Tongue (tissue), 2 donors: ENCODE data around the gene PYROXD2. TPM values are rescaled to one million over a fixed set of nuclear protein-coding genes. Genes with fewer than 3 reads are reported as not detected.

Experiments used
- small RNA-seq: library from RNA; depleted of rRNA; stranded (forward); fragments of <200 nt; gene quantifications from one replicate; pipeline ENCODE3, GENCODE V24; 2014; ENCODE audit warnings: low replicate concordance
- total RNA-seq: library from RNA; depleted of rRNA; stranded (reverse); fragments of >200 nt; gene quantifications from one replicate; pipeline ENCODE4 v1.2.3, GENCODE V29; 2014

Gene PYROXD2
- total RNA-seq, 1 donor from 2014 or later = 4.5 TPM

Small RNAs within 50 kb of the gene (small RNA-seq; reads per million reads assigned to genes)
- gene MIR4685 = not detected

Other genes with a start within 250 kb of the PYROXD2 start
- 10.5 TPM for gene LOXL4, start 147.0 kb downstream of the PYROXD2 start, total RNA-seq
- 12.0 TPM for gene HPS1, start 31.8 kb upstream of the PYROXD2 start, total RNA-seq